Subcutaneous abdominal adipose tissue (tissue), 5 donors: ENCODE data around the gene ERC1.

Experiments used
- H3K27ac ChIP-seq: one replicate; pipeline ENCODE4 v1.7.0; 2013; ENCODE audit warnings: low read depth, mild to moderate bottlenecking, inconsistent platforms, low read length, moderate library complexity
- H3K27me3 ChIP-seq, 5 donors: one replicate each; pipeline ENCODE4 v1.7.0; 2013; ENCODE audit warnings: low read length in 5 of 5, inconsistent platforms in 1 of 5; ENCODE audit not compliant: control insufficient read depth in 5 of 5, insufficient read depth in 4 of 5
- H3K36me3 ChIP-seq, 5 donors: one replicate each; pipeline ENCODE4 v1.7.0; 2013; ENCODE audit warnings: low read length in 5 of 5; ENCODE audit not compliant: control insufficient read depth in 5 of 5, insufficient read depth in 5 of 5
- H3K4me1 ChIP-seq, 5 donors: one replicate each; pipeline ENCODE4 v1.7.0; 2013; ENCODE audit warnings: low read length in 5 of 5, mild to moderate bottlenecking in 3 of 5, moderate library complexity in 1 of 5; ENCODE audit not compliant: control insufficient read depth in 5 of 5, insufficient read depth in 5 of 5
- H3K4me3 ChIP-seq, 5 donors: one replicate each; pipeline ENCODE4 v1.7.0; 2013; ENCODE audit warnings: low read length in 5 of 5, low read depth in 1 of 5
- H3K9ac ChIP-seq, 5 donors: one replicate each; pipeline ENCODE4 v1.7.0; 2013; ENCODE audit warnings: low read length in 5 of 5, mild to moderate bottlenecking in 4 of 5, moderate library complexity in 3 of 5
- H3K9me3 ChIP-seq, 5 donors: one replicate each; pipeline ENCODE4 v1.7.0; 2013; ENCODE audit warnings: low read length in 5 of 5; ENCODE audit not compliant: control insufficient read depth in 5 of 5
- donor health status: healthy.
- donor health status: healthy.
- donor health status: healthy.
- donor health status: healthy.
- donor health status: healthy.

The ERC1 gene

GRCh38 chr12:1517734-1518525 lies 526.9 kb downstream of the ERC1 start:
- Histone ChIP-seq H3K27ac (no peak overlapping the region), H3K27me3 (peaks cover 0 to 15% (median 5%) of the 10 kb centered on the region in 5 donors), H3K4me1 (no peaks in the 10 kb centered on the region), H3K9ac (no peak overlapping the region), H3K9me3 (peaks cover 2 to 11% (median 9%) of the 10 kb centered on the region in 5 donors), H3K4me3 (no peak overlapping the region), H3K36me3 (no peaks in the 10 kb centered on the region)

GRCh38 chr12:1518591-1519516 lies 527.8 kb downstream of the ERC1 start:
- no peaks in the 10 kb centered on the region for H3K4me1 ChIP-seq
- H3K27me3 ChIP-seq, result peaks cover 0 to 18% (median 11%) of the 10 kb centered on the region in 5 donors
- no peak overlapping the region for H3K27ac ChIP-seq
- H3K36me3 ChIP-seq, result no peaks in the 10 kb centered on the region
- H3K9me3 ChIP-seq, result peaks cover 2 to 11% (median 9%) of the 10 kb centered on the region in 5 donors
- no peak overlapping the region for H3K4me3 ChIP-seq
- no peak overlapping the region for H3K9ac ChIP-seq

- Histone ChIP-seq H3K4me1 (no peaks in the 10 kb centered on the region), H3K9ac (no peak overlapping the region), H3K4me3 (no peak overlapping the region), H3K27ac (no peak overlapping the region), H3K27me3 (peaks cover 0 to 18% (median 11%) of the 10 kb centered on the region in 5 donors), H3K36me3 (no peaks in the 10 kb centered on the region), H3K9me3 (peaks cover 2 to 9% (median 7%) of the 10 kb centered on the region in 5 donors)
These were observed 528.6 kb downstream of the ERC1 start for GRCh38 chr12:1519642-1520041.

GRCh38 chr12:1523046-1523445 lies 532.0 kb downstream of the ERC1 start:
- no peaks in the 10 kb centered on the region for H3K36me3 ChIP-seq
- H3K4me1 ChIP-seq, result no peaks in the 10 kb centered on the region
- no peak overlapping the region for H3K9ac ChIP-seq
- H3K9me3 ChIP-seq, result no peaks in the 10 kb centered on the region
- no peak overlapping the region for H3K27ac ChIP-seq
- no peak overlapping the region for H3K4me3 ChIP-seq
- peaks cover 0 to 24% (median 16%) of the 10 kb centered on the region in 5 donors for H3K27me3 ChIP-seq

GRCh38 chr12:1523558-1524050 lies 532.6 kb downstream of the ERC1 start:
- no peaks in the 10 kb centered on the region for H3K36me3 ChIP-seq
- H3K27ac ChIP-seq, result no peak overlapping the region
- no peaks in the 10 kb centered on the region for H3K4me1 ChIP-seq
- H3K27me3 ChIP-seq, result peaks cover 0 to 28% (median 18%) of the 10 kb centered on the region in 5 donors
- no peak overlapping the region for H3K4me3 ChIP-seq
- no peaks in the 10 kb centered on the region for H3K9me3 ChIP-seq
- H3K9ac ChIP-seq, result no peak overlapping the region

- no peaks in the 10 kb centered on the region for H3K9me3 ChIP-seq
- H3K27me3 ChIP-seq, result peaks cover 4 to 38% (median 14%) of the 10 kb centered on the region in 5 donors
- H3K4me1 ChIP-seq, result peaks cover 0 to 8% (median 4%) of the 10 kb centered on the region in 5 donors
- no peak overlapping the region for H3K27ac ChIP-seq
- H3K36me3 ChIP-seq, result no peaks in the 10 kb centered on the region
- no peak overlapping the region for H3K9ac ChIP-seq
- no peak overlapping the region for H3K4me3 ChIP-seq
These were observed 534.8 kb downstream of the ERC1 start for GRCh38 chr12:1525858-1526257.

- no peak overlapping the region for H3K4me3 ChIP-seq
- no peak overlapping the region for H3K9ac ChIP-seq
- no peaks in the 10 kb centered on the region for H3K9me3 ChIP-seq
- H3K27me3 ChIP-seq, result peaks cover 11 to 48% (median 22%) of the 10 kb centered on the region in 5 donors
- no peaks in the 10 kb centered on the region for H3K36me3 ChIP-seq
- H3K27ac ChIP-seq, result no peak overlapping the region
- H3K4me1 ChIP-seq, result peaks cover 0 to 19% (median 10%) of the 10 kb centered on the region in 5 donors
These were observed 536.8 kb downstream of the ERC1 start for GRCh38 chr12:1527789-1528188.

GRCh38 chr12:1528791-1529190 lies 537.8 kb downstream of the ERC1 start:
- H3K27ac ChIP-seq, result no peak overlapping the region

GRCh38 chr12:1529228-1529861 lies 538.3 kb downstream of the ERC1 start:
- Histone ChIP-seq H3K36me3 (no peaks in the 10 kb centered on the region), H3K27ac (no peak overlapping the region), H3K27me3 (peaks cover 14 to 50% (median 26%) of the 10 kb centered on the region in 5 donors), H3K4me3 (peak overlapping the region in 4 of 5 donors; percentile 46 to 61 (median 48)), H3K9me3 (no peaks in the 10 kb centered on the region), H3K4me1 (peaks cover 0 to 29% (median 10%) of the 10 kb centered on the region in 5 donors), H3K9ac (peak overlapping the region in 2 of 5 donors; percentile 16 to 39)

More at GRCh38 chr12:1528791-1529190, 537.8 kb downstream of the ERC1 start:
- H3K4me3 ChIP-seq, result no peak overlapping the region
- no peaks in the 10 kb centered on the region for H3K9me3 ChIP-seq
- peaks cover 0 to 28% (median 10%) of the 10 kb centered on the region in 5 donors for H3K4me1 ChIP-seq
- peaks cover 14 to 47% (median 23%) of the 10 kb centered on the region in 5 donors for H3K27me3 ChIP-seq
- no peak overlapping the region for H3K9ac ChIP-seq
- no peaks in the 10 kb centered on the region for H3K36me3 ChIP-seq
